Fibroblast of villous mesenchyme (primary cell): ENCODE results near the gene TEX26. TPM values are rescaled to one million over a fixed set of nuclear protein-coding genes. Genes with fewer than 3 reads are reported as not detected.

Experiments used
- DNase-seq: peaks from one replicate; pipeline ENCODE4 v3.0.0-alpha.2; 2010; ENCODE audit warnings: low read depth
- H3K4me3 ChIP-seq: 2 replicates; pipeline ENCODE4 v1.5.1; 2011; ENCODE audit warnings: low read depth, mild to moderate bottlenecking, low read length
- total RNA-seq: library from RNA; depleted of rRNA; stranded (reverse); fragments of >200 nt; gene quantifications from 2 replicates; pipeline ENCODE4 v1.2.3, GENCODE V29; 2012
- TF ChIP-seq, protein P1 (sequence below): IDR thresholded peaks from 2 replicates; pipeline ENCODE4 v1.5.1; 2012; ENCODE audit warnings: low read depth, mild to moderate bottlenecking, low read length; ENCODE audit not compliant: insufficient read depth

Gene TEX26
- total RNA-seq, 1 donor = under 0.01 TPM

DNA sequence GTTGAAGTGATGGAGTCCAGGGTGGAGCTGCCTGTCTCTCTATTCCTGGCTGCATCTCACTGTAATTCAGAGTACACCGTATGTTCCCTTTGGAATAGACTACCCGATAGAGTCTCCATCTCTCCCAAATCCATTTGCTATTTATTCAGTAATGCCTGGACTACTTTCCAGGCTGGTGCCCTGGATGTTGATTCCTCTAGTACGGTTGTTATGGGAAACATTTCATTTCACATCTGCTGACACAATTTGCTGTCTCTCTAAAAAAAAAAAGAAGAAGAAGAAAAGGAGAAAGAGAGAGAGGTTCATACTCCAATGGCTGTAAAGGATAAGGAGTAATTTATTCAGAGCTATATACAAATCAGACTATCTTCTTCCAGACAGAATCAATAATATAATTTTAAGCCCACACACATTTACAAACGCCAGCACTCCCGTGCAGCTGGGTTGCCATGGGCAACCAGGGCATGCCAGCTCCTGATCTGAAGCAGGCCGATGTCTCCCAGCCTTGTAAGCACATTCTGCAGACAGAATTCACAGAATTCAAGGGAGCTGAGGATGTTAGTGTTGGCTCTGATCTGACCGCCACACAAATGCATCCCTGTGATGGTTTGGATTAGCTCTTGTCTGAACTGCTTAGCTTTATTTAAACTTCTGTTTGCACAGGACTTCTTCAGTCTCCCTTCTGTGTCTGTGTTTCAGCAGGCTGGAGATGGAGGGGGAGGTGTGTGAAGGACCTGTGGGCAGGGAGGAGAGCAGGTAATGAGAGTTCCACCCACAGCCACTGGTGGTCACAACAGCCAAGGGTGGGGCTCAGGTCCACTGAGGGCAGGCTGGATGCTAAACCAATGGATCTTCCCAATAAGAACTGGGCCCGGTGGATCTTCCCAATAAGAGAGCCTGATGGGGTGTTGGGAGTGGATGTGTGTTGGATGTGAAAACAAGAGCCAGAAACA, 66.0 kb downstream of the TEX26 start:
- no peak overlapping the region for H3K4me3 ChIP-seq
- peak; percentile 34 for DNase-seq
- TF ChIP-seq, protein P1, sequence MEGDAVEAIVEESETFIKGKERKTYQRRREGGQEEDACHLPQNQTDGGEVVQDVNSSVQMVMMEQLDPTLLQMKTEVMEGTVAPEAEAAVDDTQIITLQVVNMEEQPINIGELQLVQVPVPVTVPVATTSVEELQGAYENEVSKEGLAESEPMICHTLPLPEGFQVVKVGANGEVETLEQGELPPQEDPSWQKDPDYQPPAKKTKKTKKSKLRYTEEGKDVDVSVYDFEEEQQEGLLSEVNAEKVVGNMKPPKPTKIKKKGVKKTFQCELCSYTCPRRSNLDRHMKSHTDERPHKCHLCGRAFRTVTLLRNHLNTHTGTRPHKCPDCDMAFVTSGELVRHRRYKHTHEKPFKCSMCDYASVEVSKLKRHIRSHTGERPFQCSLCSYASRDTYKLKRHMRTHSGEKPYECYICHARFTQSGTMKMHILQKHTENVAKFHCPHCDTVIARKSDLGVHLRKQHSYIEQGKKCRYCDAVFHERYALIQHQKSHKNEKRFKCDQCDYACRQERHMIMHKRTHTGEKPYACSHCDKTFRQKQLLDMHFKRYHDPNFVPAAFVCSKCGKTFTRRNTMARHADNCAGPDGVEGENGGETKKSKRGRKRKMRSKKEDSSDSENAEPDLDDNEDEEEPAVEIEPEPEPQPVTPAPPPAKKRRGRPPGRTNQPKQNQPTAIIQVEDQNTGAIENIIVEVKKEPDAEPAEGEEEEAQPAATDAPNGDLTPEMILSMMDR = no peak

DNA sequence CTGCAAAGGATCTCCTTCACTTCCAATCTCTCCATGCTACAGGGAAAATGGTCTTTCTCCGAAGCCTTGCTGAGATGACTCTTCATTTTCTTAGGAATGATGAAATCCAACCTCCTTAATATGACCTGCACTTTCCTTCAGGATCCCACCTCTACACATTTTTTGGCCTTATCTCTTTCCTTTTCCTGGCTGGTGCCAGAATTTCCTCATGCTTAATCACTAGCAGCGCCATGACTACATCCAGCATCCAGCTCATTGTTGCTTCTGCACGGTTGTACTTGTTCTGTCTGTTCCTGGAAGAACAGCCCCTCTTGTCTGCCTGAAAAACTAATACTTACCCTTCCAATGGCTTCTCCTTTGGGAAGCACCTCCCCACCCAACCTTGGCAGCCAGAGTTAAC, 68.4 kb downstream of the TEX26 start:
- no peak for DNase-seq
- H3K4me3 ChIP-seq = no peak overlapping the region
- TF ChIP-seq, protein P1 = no peak

DNA sequence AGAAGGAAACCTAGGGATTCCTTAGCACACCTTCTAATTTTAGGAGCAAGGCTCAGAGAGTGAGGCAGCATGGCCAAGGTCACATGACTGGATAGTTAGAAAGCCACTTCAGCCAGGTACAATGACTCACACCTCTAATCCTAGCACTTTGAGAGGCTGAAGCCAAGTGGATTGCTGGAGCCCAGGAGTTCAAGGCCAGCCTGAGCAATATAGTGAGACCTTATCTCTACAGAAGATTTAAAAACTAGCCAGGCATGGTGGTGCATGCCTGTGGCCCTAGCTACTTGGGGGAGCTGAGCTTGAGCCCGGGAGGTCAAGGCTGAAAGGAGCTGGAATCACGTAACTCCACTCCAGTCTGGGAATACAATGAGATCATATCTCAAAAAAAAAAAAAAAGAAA, 69.2 kb downstream of the TEX26 start:
- no peak for DNase-seq
- no peak overlapping the region for H3K4me3 ChIP-seq
- TF ChIP-seq, protein P1 = no peak

DNA sequence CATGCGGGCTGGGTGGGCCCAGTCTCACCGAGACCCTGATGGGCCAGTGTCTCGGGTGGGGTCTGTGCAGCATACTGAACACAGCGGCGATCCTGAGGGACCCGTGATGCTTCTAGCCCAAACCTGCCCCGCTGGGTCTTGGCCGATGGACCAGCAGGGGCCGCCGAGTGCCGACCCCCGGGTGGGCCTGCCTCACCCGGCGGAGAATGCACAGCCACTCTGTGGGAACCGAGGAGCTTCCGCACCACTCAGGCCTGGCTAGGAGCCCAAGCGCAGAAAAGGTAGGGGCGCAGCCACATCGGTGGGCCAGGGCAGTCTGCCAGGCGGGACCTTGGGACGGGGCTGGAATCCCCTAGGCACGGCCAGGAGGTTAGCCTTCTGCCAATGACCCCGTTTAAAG, 72.6 kb downstream of the TEX26 start:
- DNase-seq = no peak
- H3K4me3 ChIP-seq = no peak overlapping the region
- TF ChIP-seq, protein P1 = no peak

DNA sequence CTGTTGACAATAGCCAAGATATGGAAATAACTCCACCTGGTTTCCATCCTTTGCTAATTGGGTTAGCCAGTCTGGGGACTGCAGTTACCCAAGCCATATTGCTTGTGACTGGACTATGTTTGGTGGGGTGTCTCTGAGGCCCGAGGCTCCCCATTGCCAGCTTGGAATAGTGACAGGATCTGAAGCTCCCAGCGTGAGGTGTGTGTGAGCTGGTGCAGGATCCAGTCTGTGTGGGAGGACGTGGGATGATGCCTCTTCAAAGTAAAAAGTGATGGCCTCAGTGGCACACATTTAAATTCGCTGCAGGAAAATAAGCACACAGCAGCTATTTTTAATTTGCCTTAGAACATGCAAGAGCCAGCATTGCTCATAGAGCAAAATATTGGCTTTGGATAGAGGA, 75.0 kb downstream of the TEX26 start:
- no peak overlapping the region for H3K4me3 ChIP-seq
- TF ChIP-seq, protein P1 = no peak
- DNase-seq = no peak

DNA sequence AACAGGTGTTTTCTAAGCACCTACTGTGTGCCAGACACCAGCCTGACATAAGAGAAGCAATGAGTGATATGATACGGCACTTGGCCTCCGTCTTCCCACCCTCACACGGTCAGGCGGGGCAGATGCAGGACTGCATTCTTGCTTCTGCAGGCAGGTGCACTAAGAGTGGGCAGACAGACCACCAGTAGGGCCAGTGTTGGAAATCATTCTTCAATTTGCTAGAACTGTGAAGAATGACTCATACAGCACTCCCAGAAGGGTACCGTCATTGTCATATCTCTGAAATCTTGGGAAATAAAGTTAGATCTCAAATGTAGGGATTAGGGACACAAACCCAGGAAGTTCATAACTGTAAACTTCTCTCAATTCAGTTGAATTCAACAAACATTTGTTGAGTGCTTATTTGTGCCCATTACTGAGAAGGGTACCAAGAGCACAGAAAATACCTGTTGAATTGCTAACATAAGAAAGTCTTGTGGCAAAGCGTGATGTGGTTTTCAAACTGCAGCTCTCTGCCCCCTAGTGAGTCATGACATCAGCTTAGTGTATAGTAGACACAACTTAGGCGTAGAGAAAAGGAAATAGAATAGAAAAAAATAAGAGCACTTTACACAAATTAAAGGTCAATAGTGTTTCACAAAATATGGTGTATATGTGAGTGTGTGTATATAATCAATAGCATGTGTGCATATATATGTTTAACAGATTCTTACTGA, 76.1 kb downstream of the TEX26 start:
- DNase-seq = no peak
- TF ChIP-seq, protein P1 = no peak
- H3K4me3 ChIP-seq = no peak overlapping the region
